ENCODE measurements around the gene USH2A. TPM values are rescaled to one million over a fixed set of nuclear protein-coding genes. Genes with fewer than 3 reads are reported as not detected.

USH2A gene
- total and polyA plus RNA-seq, 3 donors from 2014 or later = 1.6 to 2.5 (median 1.8) TPM

DNA sequence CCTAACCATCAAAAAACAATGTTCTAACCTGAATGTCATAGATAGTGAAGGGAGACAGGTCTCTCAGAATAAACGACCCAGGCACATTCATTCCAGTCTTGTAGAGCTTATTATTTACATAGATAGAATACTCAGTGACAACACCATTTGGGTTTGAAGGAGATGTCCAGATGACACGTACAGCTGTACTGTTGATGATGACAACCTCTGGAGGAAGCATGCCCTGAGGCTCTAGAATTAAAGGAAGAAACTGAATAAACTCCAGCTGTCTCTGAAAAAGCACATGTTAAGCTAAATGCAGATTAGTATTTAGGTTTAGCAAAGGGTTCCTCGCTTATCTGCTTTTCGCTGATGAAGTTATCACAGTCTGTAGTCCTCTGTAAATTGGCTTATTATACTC lies 579.0 kb downstream of the USH2A start:
- Histone ChIP-seq H3K4me3 (no peak overlapping the region), H3K36me3 (ENCODE audit: low read depth, missing control alignments) (no peaks in the 10 kb centered on the region), H3K27ac (no peak overlapping the region), H3K4me1 (no peaks in the 10 kb centered on the region), H3K9me3 (no peaks in the 10 kb centered on the region), H3K27me3 (no peaks in the 10 kb centered on the region)
- intact Hi-C loops (cut with DNase I; ENCODE audit: low total_unique reads) = no loop called here
- WGBS, 2 donors = 73 to 75% methylated on average over 4 of the region's 4 CpGs
- no peak for TF ChIP-seq POLR2A (IDR thresholded peaks at IDR 0.05)
- TF ChIP-seq, protein P1, sequence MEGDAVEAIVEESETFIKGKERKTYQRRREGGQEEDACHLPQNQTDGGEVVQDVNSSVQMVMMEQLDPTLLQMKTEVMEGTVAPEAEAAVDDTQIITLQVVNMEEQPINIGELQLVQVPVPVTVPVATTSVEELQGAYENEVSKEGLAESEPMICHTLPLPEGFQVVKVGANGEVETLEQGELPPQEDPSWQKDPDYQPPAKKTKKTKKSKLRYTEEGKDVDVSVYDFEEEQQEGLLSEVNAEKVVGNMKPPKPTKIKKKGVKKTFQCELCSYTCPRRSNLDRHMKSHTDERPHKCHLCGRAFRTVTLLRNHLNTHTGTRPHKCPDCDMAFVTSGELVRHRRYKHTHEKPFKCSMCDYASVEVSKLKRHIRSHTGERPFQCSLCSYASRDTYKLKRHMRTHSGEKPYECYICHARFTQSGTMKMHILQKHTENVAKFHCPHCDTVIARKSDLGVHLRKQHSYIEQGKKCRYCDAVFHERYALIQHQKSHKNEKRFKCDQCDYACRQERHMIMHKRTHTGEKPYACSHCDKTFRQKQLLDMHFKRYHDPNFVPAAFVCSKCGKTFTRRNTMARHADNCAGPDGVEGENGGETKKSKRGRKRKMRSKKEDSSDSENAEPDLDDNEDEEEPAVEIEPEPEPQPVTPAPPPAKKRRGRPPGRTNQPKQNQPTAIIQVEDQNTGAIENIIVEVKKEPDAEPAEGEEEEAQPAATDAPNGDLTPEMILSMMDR (IDR thresholded peaks at IDR 0.05) = no peak
- DNase-seq = no peak

DNA sequence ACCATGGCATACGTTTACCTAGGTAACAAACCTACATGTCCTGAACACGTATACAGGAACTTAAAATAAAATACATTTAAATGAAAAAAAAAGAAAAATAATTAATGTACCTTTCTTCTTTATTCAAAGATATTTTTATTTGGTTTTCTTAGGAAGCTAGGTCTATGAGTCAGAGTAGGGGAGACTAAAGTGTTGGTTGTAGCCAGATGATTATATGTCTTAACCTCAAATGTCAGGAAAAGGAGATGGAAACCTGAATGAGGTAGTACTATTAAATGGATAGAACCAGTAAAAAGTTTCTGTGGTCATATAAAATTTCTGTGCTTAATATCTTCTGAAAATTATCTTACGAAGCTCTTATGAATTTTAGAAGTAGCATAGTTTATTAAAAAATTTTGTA lies 580.3 kb downstream of the USH2A start:
- TF ChIP-seq, protein P1 (IDR thresholded peaks at IDR 0.05) = no peak
- no peak for TF ChIP-seq POLR2A (IDR thresholded peaks at IDR 0.05)
- Histone ChIP-seq H3K9me3 (no peaks in the 10 kb centered on the region), H3K27me3 (no peaks in the 10 kb centered on the region), H3K36me3 (ENCODE audit: low read depth, missing control alignments) (no peaks in the 10 kb centered on the region), H3K4me1 (no peaks in the 10 kb centered on the region), H3K4me3 (no peak overlapping the region), H3K27ac (no peak overlapping the region)
- WGBS, 2 donors = 90 to 92% methylated on average over 3 of the region's 3 CpGs
- intact Hi-C loops (cut with DNase I; ENCODE audit: low total_unique reads) = no loop called here
- no peak for DNase-seq

DNA sequence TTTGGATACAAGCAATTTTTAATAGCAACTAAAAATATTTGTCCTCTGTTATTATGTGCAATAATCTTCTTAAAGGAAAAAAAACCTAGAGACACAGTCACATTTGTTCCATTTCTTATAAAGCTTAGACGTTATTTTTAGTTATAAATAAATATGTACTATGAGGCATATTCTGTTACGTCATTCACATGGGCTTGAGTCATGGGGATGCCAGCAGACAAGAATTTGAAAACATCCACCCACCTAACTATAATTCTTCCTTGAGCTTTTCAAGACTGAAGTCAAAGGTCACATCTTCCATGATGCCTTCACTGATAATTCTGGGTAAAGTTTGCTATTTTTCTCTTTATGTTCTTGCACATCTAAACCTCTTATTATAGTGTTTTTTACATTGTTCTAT lies 587.3 kb downstream of the USH2A start:
- Histone ChIP-seq H3K9me3 (no peaks in the 10 kb centered on the region), H3K36me3 (ENCODE audit: low read depth, missing control alignments) (no peaks in the 10 kb centered on the region), H3K27me3 (no peaks in the 10 kb centered on the region), H3K4me1 (no peaks in the 10 kb centered on the region), H3K27ac (no peak overlapping the region), H3K4me3 (no peak overlapping the region)
- WGBS, 2 donors = 67 to 76% methylated on average over 2 of the region's 2 CpGs
- DNase-seq = no peak
- TF ChIP-seq, protein P1 (IDR thresholded peaks at IDR 0.05) = no peak
- TF ChIP-seq POLR2A (IDR thresholded peaks at IDR 0.05) = no peak
- intact Hi-C loops (cut with DNase I; ENCODE audit: low total_unique reads) = no loop called here

DNA sequence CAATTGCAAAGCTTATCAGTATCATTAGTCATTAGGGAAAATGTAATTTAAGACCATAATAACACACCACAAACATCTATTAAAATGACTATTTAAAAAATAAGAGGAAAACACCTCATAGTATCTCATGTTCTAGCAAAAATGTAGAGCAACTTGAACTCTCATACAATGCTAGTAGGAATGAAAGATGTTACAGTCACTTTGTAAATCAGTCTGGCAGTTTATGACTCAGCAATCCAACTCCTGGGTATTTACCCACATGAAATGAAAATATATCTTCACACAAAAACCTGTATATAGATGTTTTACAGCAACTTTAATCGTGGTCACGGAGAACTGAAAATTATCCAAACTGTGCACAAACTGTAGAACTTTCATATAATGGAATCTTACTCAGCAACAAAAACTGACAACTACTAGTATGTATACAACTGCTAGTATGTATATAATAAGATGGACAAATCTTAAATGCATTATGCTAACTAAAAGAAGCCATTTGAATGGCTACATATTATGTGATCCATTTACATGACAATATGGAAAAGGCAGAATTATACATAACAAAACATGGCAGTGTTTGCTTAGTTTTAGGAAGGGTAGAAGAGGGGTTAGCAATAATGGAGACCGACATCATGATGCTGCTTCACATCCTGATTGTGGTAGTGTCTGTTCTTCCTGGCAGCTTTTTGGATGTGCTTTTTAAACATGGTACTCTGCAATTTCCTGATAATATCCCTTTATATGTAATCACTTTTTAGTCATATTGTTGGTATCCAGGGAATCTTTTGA lies 589.1 kb downstream of the USH2A start:
- no peak for DNase-seq
- H3K27me3 ChIP-seq = no peaks in the 10 kb centered on the region
- no peak for TF ChIP-seq POLR2A (IDR thresholded peaks at IDR 0.05)
- TF ChIP-seq, protein P1 (IDR thresholded peaks at IDR 0.05) = no peak
- 86 to 87% methylated on average over 3 of the region's 3 CpGs for WGBS, 2 donors
- intact Hi-C loops (cut with DNase I; ENCODE audit: low total_unique reads) = no loop called here
- no peaks in the 10 kb centered on the region for H3K9me3 ChIP-seq
- no peaks in the 10 kb centered on the region for H3K36me3 ChIP-seq (ENCODE audit: low read depth, missing control alignments)
- H3K4me1 ChIP-seq = no peaks in the 10 kb centered on the region
- H3K4me3 ChIP-seq = no peak overlapping the region
- H3K27ac ChIP-seq = no peak overlapping the region

Measured in testis (tissue), 3 donors.